Measurements from ENCODE around the gene OSMR. TPM values are rescaled to one million over a fixed set of nuclear protein-coding genes. Genes with fewer than 3 reads are reported as not detected.
A peak's percentile ranks its signal among the peaks of the same experiment; 100 is the strongest.

The OSMR gene
- polyA plus RNA-seq, 2 of the 4 experiments (the other 2 are of a cell fraction), result 58.5 to 92.4 TPM

- Histone ChIP-seq H3K27ac (no peak overlapping the region), H3K9me3 (no peaks in the 10 kb centered on the region), H3K4me2 (no peak overlapping the region), H3K4me1 (peaks cover 19% of the 10 kb centered on the region; the same call in 2 of the 3 replicates), H3K4me3 (no peak overlapping the region)
- 85% methylated on average over 4 of the region's 4 CpGs for WGBS (ENCODE audit: missing lambda C conversion rate)
- ATAC-seq (no peak), DNase-seq (ENCODE audit: low read depth in 1 of 2, low spot score in 1 of 2) (no peak), FAIRE-seq (no peak)
- TF ChIP-seq FOSL2 (IDR thresholded peaks at IDR 0.05) (no peak), FOSL2 (CRISPR knock-in tag; IDR thresholded peaks at IDR 0.05) (no peak), EP300 (IDR thresholded peaks at IDR 0.05) (no peak), HOXA7 (CRISPR knock-in tag; IDR thresholded peaks at IDR 0.05) (no peak), JUN (IDR thresholded peaks at IDR 0.05) (no peak), HEYL (CRISPR knock-in tag; IDR thresholded peaks at IDR 0.05) (no peak), ELK1 (IDR thresholded peaks at IDR 0.05; ENCODE audit: low read depth, low read length) (no peak), EHF (CRISPR knock-in tag; IDR thresholded peaks at IDR 0.05) (no peak), PHF8 (IDR thresholded peaks at IDR 0.05; ENCODE audit: borderline replicate concordance, low read depth) (no peak), MAZ (IDR thresholded peaks at IDR 0.05; ENCODE audit: borderline replicate concordance, low read depth, low read length) (no peak), CBX8 (IDR thresholded peaks at IDR 0.05) (no peak), TP53 (CRISPR knock-in tag; IDR thresholded peaks at IDR 0.05) (no peak), MAFK (IDR thresholded peaks at IDR 0.05; ENCODE audit: partially characterized antibody) (no peak), EHMT2 (IDR thresholded peaks at IDR 0.05; ENCODE audit: low read depth) (no peak), ZNF302 (CRISPR knock-in tag; IDR thresholded peaks at IDR 0.05) (no peak)
- POLR2A ChIA-PET, result no interaction called here
- CTCF ChIA-PET, result interaction anchor here (1.1 to 8.7 kb wide), 5 partner anchors 10 to 407 kb away, joined by 4 to 59 read pairs (median 9); no protein-coding TSS in a partner anchor
These were observed 18.3 kb upstream of the OSMR start for GRCh38 chr5:38827525-38827924.

GRCh38 chr5:38830521-38831051 lies 15.2 kb upstream of the OSMR start:
- H3K4me2 ChIP-seq, result no peak overlapping the region
- POLR2A ChIA-PET, result interaction anchor here (1.3 kb wide), 1 partner anchor 42 kb away, joined by 4 read pairs; no protein-coding TSS in a partner anchor
- FAIRE-seq (no peak), ATAC-seq (peak in 1 of 2 experiments; percentile 30; a peak in 3 of 6 replicates), DNase-seq (ENCODE audit: low read depth in 1 of 2, low spot score in 1 of 2) (no peak)
- 97% methylated on average over 3 of the region's 3 CpGs for WGBS (ENCODE audit: missing lambda C conversion rate)
- peak overlapping the region in 1 of 2 experiments; percentile 0; a peak in 1 of 6 replicates for H3K27ac ChIP-seq
- TF ChIP-seq NPAS2 (CRISPR knock-in tag; IDR thresholded peaks at IDR 0.05; ENCODE audit: borderline replicate concordance), result no peak
- TF ChIP-seq EHF (CRISPR knock-in tag; IDR thresholded peaks at IDR 0.05), result no peak
- no peak for TF ChIP-seq KDM5A (IDR thresholded peaks at IDR 0.05)
- no peak for TF ChIP-seq JUNB (IDR thresholded peaks at IDR 0.05)
- no peak for TF ChIP-seq TFCP2L1 (CRISPR knock-in tag; IDR thresholded peaks at IDR 0.05)
- no peak for TF ChIP-seq RFX5 (IDR thresholded peaks at IDR 0.05)
- TF ChIP-seq CHD4 (IDR thresholded peaks at IDR 0.05; ENCODE audit: borderline replicate concordance), result no peak
- TF ChIP-seq HMGXB4 (CRISPR knock-in tag; IDR thresholded peaks at IDR 0.05; ENCODE audit: borderline replicate concordance), result no peak
- no peak for TF ChIP-seq FOSB (CRISPR knock-in tag; IDR thresholded peaks at IDR 0.05)
- no peak for TF ChIP-seq FOSL2 (IDR thresholded peaks at IDR 0.05)
- TF ChIP-seq FOSL2 (CRISPR knock-in tag; IDR thresholded peaks at IDR 0.05), result no peak
- TF ChIP-seq POLR2AphosphoS2 (conservative IDR thresholded peaks at IDR 0.05; ENCODE audit: low read length), result no peak
- no peak for TF ChIP-seq MAX (IDR thresholded peaks at IDR 0.05)
- TF ChIP-seq KDM1A (IDR thresholded peaks at IDR 0.05; ENCODE audit: low read depth), result no peak
- no peak for TF ChIP-seq MAFK (IDR thresholded peaks at IDR 0.05; ENCODE audit: partially characterized antibody)
- TF ChIP-seq NFE2L2 (conservative IDR thresholded peaks at IDR 0.05; ENCODE audit: low read length), result no peak
- TF ChIP-seq CBX2 (IDR thresholded peaks at IDR 0.05; ENCODE audit: borderline replicate concordance, low read depth), result no peak
- no peak for TF ChIP-seq CTCF (IDR thresholded peaks at IDR 0.05)
- no peaks in the 10 kb centered on the region for H3K9me3 ChIP-seq
- H3K4me1 ChIP-seq, result peaks cover 19% of the 10 kb centered on the region; the same call in 2 of the 3 replicates
- CTCF ChIA-PET, result interaction anchor here (1.2 to 8.7 kb wide), 7 partner anchors 13 to 481 kb away, joined by 3 to 59 read pairs (median 6); no protein-coding TSS in a partner anchor
- H3K4me3 ChIP-seq, result no peak overlapping the region

Data from A549 (cell line).